ENCODE results near the gene OR51G2. TPM values are rescaled to one million over a fixed set of nuclear protein-coding genes. Genes with fewer than 3 reads are reported as not detected.

OR51G2 gene
- total RNA-seq, 1 experiment from 2014 or later = not detected

GRCh38 chr11:4903484-4903883 is 15.7 kb downstream of the OR51G2 start, which contains the start of gene OR51A7:
TSS of gene OR51A7 (plus strand) at chr11:4903783. CDS start at chr11:4907370, 3,587 bp downstream.
- no peak within 1 kb of the TSS for H3K18ac ChIP-seq (ENCODE audit: insufficient read length, low read depth, low read length)
- no peak within 1 kb of the TSS for H3K27ac ChIP-seq (ENCODE audit: insufficient read length, low read depth, low read length)
- H2AK5ac ChIP-seq (ENCODE audit: insufficient read length, low read length) = no peak within 1 kb of the TSS
- H3K9me3 ChIP-seq (ENCODE audit: control insufficient read depth, low read depth, low read length) = no peaks in the 10 kb centered on the region
- no peaks in the 10 kb centered on the region for H3K4me1 ChIP-seq (ENCODE audit: insufficient read depth, low read length)
- H2BK20ac ChIP-seq (ENCODE audit: low read depth, low read length, poor library complexity, severe bottlenecking) = no peak within 1 kb of the TSS
- Mint-ChIP-seq H3K4me3 (no peak within 1 kb of the TSS), H3K4me1 (no peaks in the 10 kb centered on the region; a peak in 1 of 4 replicates), H3K9me3 (no peaks in the 10 kb centered on the region), H3K27ac (no peak within 1 kb of the TSS), H3K27me3 (ENCODE audit: low read depth) (0 out of 2 replicates have a peak, but pooled peaks cover 2% of the 10 kb centered on the region), H3K36me3 (ENCODE audit: insufficient read depth in 1 of 3, low read depth in 3 of 3) (no peaks in the 10 kb centered on the region)
- H2BK5ac ChIP-seq (ENCODE audit: insufficient read length, low read length) = no peak within 1 kb of the TSS
- H3K9ac ChIP-seq (ENCODE audit: extremely low read depth, insufficient read length, low read length) = no peak within 1 kb of the TSS
- no peak within 1 kb of the TSS for H3T11ph ChIP-seq (ENCODE audit: low read length)
- no peak within 1 kb of the TSS for H2BK120ac ChIP-seq (ENCODE audit: low read depth, low read length, poor library complexity, severe bottlenecking)
- TF ChIP-seq CTCF (conservative IDR thresholded peaks at IDR 0.05) = no peak
- H4K8ac ChIP-seq (replicated peaks; ENCODE audit: insufficient read length, low read depth, low read length) = no peak within 1 kb of the TSS
- no peak within 1 kb of the TSS for H2BK12ac ChIP-seq (ENCODE audit: insufficient read length, low read depth, low read length)
- no peak within 1 kb of the TSS for H4K91ac ChIP-seq (ENCODE audit: insufficient read length, low read depth, low read length)
- no peak within 1 kb of the TSS for H3K14ac ChIP-seq (ENCODE audit: insufficient read depth, low read length)
- H3K56ac ChIP-seq (ENCODE audit: insufficient read length, low read depth, low read length) = no peak within 1 kb of the TSS
- DNase-seq = no peak
- no peaks in the 10 kb centered on the region for H3K27me3 ChIP-seq (ENCODE audit: insufficient read depth, low read length)
- no peaks in the 10 kb centered on the region for H4K20me1 ChIP-seq (ENCODE audit: control insufficient read depth, insufficient read depth, insufficient read length)
- no peak within 1 kb of the TSS for H2BK15ac ChIP-seq (ENCODE audit: low read depth, low read length)
- H3K4me2 ChIP-seq (ENCODE audit: insufficient read depth, insufficient read length, low read length) = no peak within 1 kb of the TSS
- H3K79me1 ChIP-seq (ENCODE audit: insufficient read depth, low read depth, low read length, poor library complexity, severe bottlenecking) = no peaks in the 10 kb centered on the region
- H3K4ac ChIP-seq (ENCODE audit: low read depth, low read length) = no peak within 1 kb of the TSS
- H3K23ac ChIP-seq (ENCODE audit: insufficient read length, low read depth, low read length) = no peak within 1 kb of the TSS
- no peaks in the 10 kb centered on the region for H3K79me2 ChIP-seq (ENCODE audit: insufficient read depth, low read length)
- no peaks in the 10 kb centered on the region for H3K23me2 ChIP-seq (ENCODE audit: insufficient read length, low read depth, low read length, poor library complexity, severe bottlenecking)
- no peak within 1 kb of the TSS for H4K5ac ChIP-seq (ENCODE audit: insufficient read length, low read depth, low read length)
- no peak within 1 kb of the TSS for H2AFZ ChIP-seq (ENCODE audit: low read length)

Measured in H9 (cell line).